GM18507 (cell line): ENCODE data around the gene RASSF5.
"Not testable (repeated sequence)": the region's sequence is repeated elsewhere in the genome, so short reads cannot be mapped to it uniquely, and the experiment has no call there.

Experiments
- DNase-seq: peaks from one replicate; pipeline ENCODE4 v3.0.0; 2011; ENCODE audit warnings: low read depth; ENCODE audit not compliant: insufficient read length; ENCODE audit errors: extremely low spot score
- FAIRE-seq: peaks from 2 replicates; lab custom pipeline; 2011; peaks lifted over from hg19 to GRCh38; lab: Jason Lieb, UNC

The RASSF5 gene

GRCh38 chr1:206595581-206596318, 88.4 kb downstream of the RASSF5 start:
- DNase-seq (no peak), FAIRE-seq (no peak)

- DNase-seq: no peak
- FAIRE-seq: no peak
Measured at GRCh38 chr1:206596319-206596666, 89.0 kb downstream of the RASSF5 start.

GRCh38 chr1:206600527-206600926, 93.2 kb downstream of the RASSF5 start:
- FAIRE-seq (no peak), DNase-seq (no peak)

GRCh38 chr1:206604861-206605260, 97.5 kb downstream of the RASSF5 start:
- FAIRE-seq (no peak), DNase-seq (no peak)

- FAIRE-seq: peak; percentile 31
Measured at GRCh38 chr1:206606867-206607266, 99.5 kb downstream of the RASSF5 start.

DNA sequence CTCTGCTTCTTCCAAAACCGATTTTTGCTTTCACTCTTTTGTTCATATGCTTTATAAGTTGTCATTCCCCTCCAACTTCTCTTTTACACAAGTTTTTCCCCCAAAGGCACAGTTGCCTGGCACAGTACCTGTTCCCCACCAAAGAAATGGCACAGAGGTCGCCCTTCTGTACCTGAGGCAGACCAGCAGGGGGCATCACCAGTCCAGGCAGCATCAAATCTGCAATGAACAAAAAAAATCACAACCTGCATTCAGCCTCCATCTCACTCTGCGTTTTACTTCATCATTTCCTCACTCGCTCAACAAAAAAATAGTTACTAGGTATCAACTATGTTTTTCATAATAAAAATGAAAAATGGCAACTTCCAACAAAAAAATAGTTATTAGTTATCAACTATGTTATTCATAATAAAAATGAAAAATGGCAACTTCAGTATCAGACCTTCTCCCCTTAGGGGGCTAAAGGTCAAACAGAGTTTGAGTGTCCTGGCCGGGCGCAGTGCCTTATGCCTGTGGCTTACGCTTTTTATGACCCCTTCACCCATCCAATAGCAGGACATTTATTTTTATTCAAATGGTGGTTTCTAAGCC, 100.9 kb downstream of the RASSF5 start:
- DNase-seq: no peak
- peak; percentile 65 for FAIRE-seq

More at GRCh38 chr1:206606867-206607266, 99.5 kb downstream of the RASSF5 start:
- DNase-seq: no peak

DNA sequence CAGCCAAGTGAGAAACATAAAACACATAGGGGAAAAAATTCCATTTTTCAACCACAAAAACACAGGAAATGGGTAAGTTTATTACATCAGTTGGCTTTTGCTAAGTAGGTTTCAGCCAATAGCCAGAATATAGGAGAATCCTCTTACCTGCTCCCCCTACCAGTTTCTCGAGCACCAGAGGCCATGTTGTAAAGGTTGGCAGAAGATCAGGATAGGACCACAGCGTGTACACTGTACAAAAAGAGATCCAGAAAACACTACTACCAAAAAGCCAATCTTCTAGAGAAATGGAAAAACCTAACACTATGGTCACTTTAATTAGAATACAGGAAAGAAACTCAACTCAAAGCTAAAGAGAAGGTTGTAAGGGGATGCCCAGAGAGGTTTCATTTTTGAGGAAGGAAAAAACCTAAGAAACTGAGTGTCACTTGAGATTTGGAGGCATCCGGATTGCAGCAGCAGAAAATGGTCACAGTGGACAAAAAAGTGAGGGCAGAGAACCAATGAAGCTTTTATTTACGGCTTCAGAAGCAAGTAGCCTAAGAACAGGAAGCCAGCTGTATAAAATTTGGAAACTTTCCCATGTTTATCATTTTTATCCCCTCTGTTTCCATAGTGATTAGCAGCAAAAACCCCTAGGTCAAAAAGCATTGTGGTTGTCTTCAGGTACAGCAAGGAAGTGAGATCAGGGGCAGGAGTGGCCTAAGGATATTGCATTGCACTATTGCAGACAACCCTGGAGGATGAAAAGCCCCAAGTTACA, 102.1 kb downstream of the RASSF5 start:
- peak; percentile 83 for FAIRE-seq
- DNase-seq: no peak

DNA sequence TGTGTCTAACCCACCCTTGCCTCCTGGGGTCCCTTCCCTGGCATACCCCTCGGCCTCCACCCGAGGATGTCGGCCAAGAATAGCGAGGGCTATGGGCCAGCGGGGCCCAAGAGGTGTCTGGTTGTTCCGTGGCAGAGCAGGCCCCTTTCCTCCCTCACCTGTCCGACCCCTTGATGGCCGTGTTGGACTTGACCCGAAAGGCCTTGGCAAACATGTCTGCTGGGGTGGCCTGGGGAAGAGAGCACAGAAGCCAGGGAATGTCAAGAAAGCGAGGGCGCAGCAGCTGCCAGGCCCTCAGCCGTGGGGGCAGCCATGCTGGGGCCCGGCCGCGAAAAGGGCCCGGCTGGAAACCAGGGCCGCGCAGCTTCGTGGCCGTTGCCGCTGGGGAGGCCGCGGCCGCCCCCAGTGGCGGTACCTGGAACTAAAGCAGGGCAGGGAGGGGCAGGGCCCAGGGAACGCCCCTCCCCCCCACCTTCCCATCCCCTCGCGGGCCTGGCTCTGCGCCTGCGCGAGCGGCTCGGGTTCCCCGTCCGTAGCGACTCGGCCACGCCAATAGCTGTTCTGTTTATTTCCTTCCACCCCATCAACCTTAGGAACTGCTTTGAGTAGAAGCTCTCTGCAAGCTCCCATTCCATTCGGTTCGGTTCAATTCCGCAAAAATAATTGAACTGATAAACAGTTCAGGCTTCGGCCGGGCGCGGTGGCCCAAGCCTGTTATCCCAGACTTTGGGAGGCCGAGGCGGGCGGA, 105.0 kb downstream of the RASSF5 start, which contains the start of gene EIF2D:
EIF2D (minus strand) TSS at position 337 of the 748 bp plus-strand sequence; CDS start at position 214, 123 bp downstream.
- FAIRE-seq: peak; percentile 86
- DNase-seq: peak; percentile 99

DNA sequence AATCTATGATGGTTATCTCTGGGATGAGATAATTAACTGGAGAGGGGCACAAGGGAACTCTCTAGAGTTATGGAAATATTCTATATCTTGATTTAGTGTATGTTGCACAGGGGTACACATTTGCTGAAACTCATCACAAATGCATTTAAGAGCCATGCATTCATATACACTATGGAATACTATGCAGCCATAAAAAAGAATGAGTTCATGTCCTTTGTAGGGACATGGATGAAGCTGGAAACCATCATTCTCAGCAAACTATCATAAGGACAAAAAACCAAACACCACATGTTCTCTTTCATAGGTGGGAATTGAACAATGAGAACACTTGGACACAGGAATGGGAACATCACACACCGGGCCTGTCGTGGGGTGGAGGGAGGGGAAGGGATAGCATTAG, 119.1 kb downstream of the RASSF5 start:
- not testable (repeated sequence) for DNase-seq, FAIRE-seq

GRCh38 chr1:206628916-206629315, 121.6 kb downstream of the RASSF5 start:
- no peak for FAIRE-seq
- no peak for DNase-seq

- DNase-seq (no peak), FAIRE-seq (peak; percentile 59)
Measured at GRCh38 chr1:206631085-206631509, 123.8 kb downstream of the RASSF5 start.

DNA sequence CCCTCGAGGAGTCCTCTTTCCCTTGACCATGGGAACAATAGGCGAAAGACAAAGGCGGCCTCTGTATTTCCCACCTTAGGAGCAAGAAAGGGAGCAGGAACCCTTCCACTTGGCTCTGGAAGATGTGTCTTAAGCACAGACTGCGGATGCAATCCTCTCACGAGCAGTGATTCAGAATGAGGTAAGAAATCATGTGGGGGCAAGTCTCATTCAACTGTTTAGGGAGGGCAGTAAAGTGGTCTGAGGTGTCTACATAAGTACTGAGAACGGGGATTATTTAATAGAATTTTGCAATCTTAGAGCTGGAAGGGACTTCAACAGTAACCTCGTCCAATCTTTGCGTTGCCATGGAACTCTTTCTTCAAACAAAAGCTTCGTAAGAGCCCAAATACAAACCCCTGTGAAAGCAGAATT, 126.4 kb downstream of the RASSF5 start:
- DNase-seq (no peak), FAIRE-seq (no peak)

GRCh38 chr1:206634365-206635079, 127.2 kb downstream of the RASSF5 start:
- FAIRE-seq: peak; percentile 73
- DNase-seq: no peak

DNA sequence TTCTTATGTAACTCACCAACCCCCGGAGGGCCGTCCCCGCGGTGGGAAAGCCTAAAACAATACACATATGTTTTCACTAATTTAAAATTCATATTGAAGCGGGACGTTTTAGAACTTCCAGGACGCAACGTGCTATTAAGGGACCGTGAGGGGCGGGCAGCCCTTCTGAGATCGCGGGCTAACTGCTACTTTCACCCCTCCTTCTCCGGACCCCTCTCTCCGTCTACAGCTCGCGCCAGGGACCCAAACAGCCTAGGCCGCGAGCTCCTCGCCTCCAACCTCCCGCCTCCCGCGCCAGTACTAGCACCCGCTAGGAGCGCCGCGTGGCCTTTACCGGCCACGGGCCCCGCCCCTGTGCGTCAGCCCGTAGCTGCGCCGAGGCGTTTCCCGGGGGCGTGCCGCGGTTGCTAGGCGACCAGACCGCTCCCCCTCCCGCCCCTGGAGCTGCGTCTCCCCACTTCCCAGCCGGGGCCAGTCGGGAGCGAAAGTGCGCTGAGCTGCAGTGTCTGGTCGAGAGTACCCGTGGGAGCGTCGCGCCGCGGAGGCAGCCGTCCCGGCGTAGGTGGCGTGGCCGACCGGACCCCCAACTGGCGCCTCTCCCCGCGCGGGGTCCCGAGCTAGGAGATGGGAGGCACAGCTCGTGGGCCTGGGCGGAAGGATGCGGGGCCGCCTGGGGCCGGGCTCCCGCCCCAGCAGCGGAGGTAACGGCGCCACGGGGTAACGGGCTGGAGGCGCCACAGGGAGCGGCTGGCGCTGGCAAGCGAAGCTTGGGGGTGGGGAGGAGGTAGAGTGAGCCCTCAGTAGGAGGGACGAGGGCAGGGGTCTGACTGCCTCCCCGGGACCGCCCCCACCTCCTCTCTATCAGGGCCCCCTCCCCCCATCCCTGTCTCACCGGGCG, 128.0 kb downstream of the RASSF5 start, which contains the start of gene DYRK3:
DYRK3 (plus strand) TSS at position 457 of the 898 bp plus-strand sequence; CDS start at position 625, 168 bp downstream.
- FAIRE-seq (peak; percentile 91), DNase-seq (peak; percentile 92)

- no peak for FAIRE-seq
- DNase-seq: no peak
Measured at GRCh38 chr1:206635978-206636345, 128.6 kb downstream of the RASSF5 start.

GRCh38 chr1:206636671-206637070, 129.3 kb downstream of the RASSF5 start:
- FAIRE-seq: no peak
- DNase-seq: no peak

GRCh38 chr1:206637605-206638004, 130.3 kb downstream of the RASSF5 start:
- FAIRE-seq (no peak), DNase-seq (no peak)
